ENCODE results near the gene CHMP4A.
"Not testable (repeated sequence)": the region's sequence is repeated elsewhere in the genome, so short reads cannot be mapped to it uniquely, and the experiment has no call there.

Gene CHMP4A

DNA sequence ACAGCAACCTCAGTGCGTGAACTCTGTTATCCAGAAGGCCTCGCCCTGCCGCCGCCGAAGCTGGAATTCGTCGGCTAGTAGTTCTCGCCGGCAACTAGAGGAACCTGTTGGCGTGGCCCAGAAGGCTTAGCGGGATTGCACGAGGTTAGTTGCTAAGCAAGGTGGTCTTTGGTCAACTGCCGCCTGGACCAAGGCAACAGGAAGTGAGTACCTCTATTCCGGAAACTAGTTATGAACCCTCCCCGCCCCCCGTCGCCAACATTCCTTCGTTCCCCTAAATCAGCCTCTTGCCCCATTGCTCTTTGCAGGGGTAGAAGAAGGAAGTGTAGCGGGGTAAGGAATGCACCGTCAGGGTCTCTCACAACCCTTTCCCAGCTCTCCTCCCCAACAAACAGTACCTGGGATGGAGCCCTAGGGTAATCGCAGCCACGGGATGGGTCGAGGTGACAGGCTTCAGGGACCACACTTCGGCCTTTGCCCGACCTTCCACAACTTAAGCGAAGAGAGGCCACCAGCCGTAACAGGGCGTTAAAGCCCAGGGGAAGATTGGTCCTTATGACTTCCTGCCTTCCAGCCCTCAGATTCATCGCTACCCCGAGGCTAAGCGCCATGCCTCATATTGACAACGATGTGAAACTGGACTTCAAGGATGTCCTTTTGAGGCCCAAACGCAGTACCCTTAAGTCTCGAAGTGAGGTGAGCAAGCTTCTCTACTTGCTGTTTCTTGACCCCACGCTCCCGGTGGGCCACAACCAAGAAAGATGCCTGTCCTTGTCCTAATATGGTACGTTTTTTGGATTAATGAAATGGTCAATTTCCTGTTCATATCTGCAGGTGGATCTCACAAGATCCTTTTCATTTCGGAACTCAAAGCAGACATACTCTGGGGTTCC lies 19.6 kb upstream of the CHMP4A start, which contains the start of gene GMPR2:
Gene GMPR2, plus strand, starts transcription at position 285 of the 893 bp plus-strand sequence. Its CDS starts 325 bp downstream, at position 610.
- no peak for DNase-seq (ENCODE audit: low read depth)
- TF ChIP-seq, protein P1, sequence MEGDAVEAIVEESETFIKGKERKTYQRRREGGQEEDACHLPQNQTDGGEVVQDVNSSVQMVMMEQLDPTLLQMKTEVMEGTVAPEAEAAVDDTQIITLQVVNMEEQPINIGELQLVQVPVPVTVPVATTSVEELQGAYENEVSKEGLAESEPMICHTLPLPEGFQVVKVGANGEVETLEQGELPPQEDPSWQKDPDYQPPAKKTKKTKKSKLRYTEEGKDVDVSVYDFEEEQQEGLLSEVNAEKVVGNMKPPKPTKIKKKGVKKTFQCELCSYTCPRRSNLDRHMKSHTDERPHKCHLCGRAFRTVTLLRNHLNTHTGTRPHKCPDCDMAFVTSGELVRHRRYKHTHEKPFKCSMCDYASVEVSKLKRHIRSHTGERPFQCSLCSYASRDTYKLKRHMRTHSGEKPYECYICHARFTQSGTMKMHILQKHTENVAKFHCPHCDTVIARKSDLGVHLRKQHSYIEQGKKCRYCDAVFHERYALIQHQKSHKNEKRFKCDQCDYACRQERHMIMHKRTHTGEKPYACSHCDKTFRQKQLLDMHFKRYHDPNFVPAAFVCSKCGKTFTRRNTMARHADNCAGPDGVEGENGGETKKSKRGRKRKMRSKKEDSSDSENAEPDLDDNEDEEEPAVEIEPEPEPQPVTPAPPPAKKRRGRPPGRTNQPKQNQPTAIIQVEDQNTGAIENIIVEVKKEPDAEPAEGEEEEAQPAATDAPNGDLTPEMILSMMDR (IDR thresholded peaks at IDR 0.05; ENCODE audit: insufficient read depth, low read depth, low read length, missing control alignments), result no peak
- H3K4me3 ChIP-seq (ENCODE audit: low read length), result peak within 1 kb of the TSS; percentile 95

DNA sequence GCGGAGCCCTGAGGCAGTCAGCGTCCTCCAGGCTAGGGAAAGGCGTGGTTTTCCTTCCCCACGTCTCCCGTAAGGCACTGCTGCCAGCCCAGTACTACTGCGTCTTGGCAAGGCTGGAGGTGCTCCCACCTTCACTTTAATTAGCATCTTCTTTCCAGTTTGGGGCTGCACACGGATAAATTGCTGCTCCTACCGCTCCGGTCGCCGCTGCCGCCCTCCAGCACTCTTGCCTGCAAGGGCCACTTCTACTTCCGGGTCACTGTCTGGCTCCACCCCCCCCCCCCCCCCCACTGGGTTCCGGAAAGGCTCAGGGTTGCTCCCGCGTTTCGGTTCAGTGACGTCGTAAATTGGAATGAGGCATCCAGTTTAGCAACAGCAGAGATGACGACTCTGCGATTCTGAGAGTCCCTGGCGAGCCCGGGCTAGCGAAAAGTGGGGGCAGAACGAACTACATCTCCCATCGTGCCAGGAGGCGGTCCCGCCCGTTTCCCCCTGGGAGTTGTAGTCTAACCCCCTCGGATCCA lies 18.9 kb upstream of the CHMP4A start, which contains the start of gene NEDD8:
Gene NEDD8, minus strand, starts transcription at position 247 of the 524 bp plus-strand sequence. Its CDS starts 100 bp downstream, at position 147.
- TF ChIP-seq, protein P1 (IDR thresholded peaks at IDR 0.05; ENCODE audit: insufficient read depth, low read depth, low read length, missing control alignments), result no peak
- H3K4me3 ChIP-seq (ENCODE audit: low read length), result peak within 1 kb of the TSS; percentile 95
- DNase-seq (ENCODE audit: low read depth), result peak; percentile 99

DNA sequence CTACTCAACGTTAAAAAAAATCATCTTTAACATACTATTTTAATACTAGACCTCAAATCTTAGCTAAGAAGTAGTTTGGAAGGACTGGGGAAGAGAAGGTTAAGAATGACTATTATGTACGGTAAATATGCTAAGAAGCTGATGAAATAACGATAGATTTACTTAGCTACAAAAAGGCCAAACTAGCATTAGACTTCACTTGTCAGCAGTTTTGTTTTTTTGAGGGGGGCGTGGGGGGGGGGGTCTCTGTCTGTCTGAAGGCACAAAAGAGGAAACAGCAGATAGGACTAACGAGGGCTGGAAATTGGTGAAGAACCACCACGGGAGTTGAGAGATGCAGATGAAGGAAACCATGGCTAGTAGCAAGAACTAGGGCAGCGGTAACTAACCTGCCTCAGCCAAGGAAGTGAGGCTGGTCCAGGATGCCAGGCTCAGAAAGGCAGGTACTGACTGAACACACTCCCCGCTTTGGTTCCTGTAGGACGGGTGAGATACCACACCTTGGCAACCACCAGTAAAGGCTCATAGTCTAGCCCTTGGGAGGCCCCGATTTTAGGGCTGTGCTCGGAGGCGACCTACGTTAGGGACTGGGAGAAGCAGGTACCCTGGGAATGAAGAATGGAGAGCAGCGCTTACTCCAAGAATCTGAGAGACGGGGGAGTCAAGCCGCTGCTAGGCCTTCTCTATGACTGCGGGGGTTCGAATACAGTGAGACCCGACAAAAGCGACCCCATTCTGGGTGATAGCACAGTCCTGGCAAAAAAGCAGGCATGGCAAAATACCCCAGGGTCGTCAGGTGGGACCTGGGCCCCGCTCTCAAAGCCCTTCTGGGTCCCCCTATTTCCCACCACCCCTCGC lies 18.2 kb upstream of the CHMP4A start:
- H3K4me3 ChIP-seq (ENCODE audit: low read length), result peak overlapping the region; percentile 95
- DNase-seq (ENCODE audit: low read depth), result peak; percentile 55
- TF ChIP-seq, protein P1 (IDR thresholded peaks at IDR 0.05; ENCODE audit: insufficient read depth, low read depth, low read length, missing control alignments), result no peak

DNA sequence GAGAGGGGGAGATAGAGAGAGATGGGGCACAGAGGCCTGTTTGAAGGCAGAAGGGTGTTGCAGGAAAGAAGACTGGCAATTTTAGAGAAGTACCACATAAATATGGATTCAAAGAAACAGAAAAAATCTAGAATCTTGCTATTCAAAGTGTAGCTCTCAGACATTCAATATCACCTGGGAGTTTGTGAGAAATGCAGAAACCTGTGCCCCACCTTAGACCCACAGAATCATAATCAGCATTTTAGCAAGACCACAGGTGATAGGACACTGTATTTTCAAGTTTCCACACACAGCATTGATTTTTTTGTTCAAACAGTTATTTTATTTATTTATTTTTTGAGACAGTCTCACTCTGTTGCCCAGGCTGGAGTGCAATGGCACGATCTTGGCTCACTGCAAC lies 15.6 kb upstream of the CHMP4A start:
- no peak overlapping the region for H3K4me3 ChIP-seq (ENCODE audit: low read length)
- DNase-seq (ENCODE audit: low read depth), result no peak
- TF ChIP-seq, protein P1 (IDR thresholded peaks at IDR 0.05; ENCODE audit: insufficient read depth, low read depth, low read length, missing control alignments), result no peak

DNA sequence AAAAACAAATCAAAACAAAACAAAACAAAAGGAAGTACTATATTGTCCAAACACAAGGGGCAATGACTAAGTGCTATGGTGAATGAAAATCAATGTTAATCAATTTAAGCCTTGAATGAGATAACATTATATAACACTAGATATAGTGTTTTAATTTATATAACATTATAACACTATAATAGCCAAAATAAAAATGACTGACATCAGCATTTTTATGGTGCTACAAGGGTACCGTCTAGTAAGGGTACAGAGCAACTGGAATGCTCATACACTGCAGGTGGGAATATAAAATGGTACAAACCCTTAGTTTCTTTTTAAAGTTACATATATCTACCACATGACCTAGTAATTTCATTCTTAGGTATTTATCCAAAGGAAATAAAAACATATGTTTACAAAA lies 13.2 kb upstream of the CHMP4A start:
- no peak overlapping the region for H3K4me3 ChIP-seq (ENCODE audit: low read length)
- TF ChIP-seq, protein P1 (IDR thresholded peaks at IDR 0.05; ENCODE audit: insufficient read depth, low read depth, low read length, missing control alignments), result no peak
- no peak for DNase-seq (ENCODE audit: low read depth)

DNA sequence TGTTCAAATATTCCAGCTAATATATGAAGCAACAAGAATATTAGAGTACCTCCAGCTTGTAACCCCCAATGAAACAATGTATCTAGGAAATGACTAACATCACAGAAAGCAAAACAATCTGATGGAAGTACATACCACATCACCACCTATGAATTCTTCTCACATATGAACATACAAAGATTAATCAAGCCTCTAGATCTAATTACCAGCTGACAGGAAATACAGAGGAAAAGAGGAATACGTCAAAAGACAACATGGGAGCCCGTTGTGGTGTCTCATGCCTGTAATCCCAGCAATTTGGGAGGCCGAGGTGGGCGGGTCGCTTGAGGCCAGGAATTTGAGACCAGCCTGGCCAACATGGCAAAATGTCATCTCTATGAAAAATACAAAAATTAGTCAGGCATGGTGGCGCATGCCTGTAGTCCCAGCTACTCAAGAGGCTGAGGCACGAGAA lies 11.4 kb upstream of the CHMP4A start:
- TF ChIP-seq, protein P1 (IDR thresholded peaks at IDR 0.05; ENCODE audit: insufficient read depth, low read depth, low read length, missing control alignments), result no peak
- no peak overlapping the region for H3K4me3 ChIP-seq (ENCODE audit: low read length)
- peak; percentile 86 for DNase-seq (ENCODE audit: low read depth)

DNA sequence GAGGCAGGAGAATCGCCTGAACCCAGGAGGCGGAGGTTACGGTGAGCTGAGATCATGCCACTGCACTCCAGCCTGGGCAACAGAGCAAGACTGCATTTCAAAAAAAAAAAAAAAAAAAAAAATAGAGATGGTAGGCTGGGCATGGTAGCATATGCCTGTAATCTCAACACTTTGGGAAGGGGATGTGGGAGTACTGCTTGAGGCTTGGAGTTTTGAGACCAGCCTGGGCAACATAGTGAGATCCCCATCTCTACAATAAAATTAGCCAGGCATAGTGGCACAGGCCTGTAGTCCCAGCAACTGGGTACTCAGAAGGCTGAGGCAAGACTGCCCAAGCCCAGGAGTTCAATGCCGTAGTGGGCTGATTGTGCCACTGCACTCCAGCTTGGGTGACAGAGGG lies 9.7 kb upstream of the CHMP4A start:
- H3K4me3 ChIP-seq (ENCODE audit: low read length); DNase-seq (ENCODE audit: low read depth): not testable (repeated sequence)

All from epithelial cell of esophagus (primary cell).